Endothelial cell of hepatic sinusoid (primary cell): ENCODE results near the gene CTSD.
"Not testable (repeated sequence)": the region's sequence is repeated elsewhere in the genome, so short reads cannot be mapped to it uniquely, and the experiment has no call there.

Source experiments
- in situ Hi-C: cut with HindIII; loops from 2 replicates; pipeline ENCODE4 v1.10.0; 2017; ENCODE audit warnings: low sequenced_read_pairs

CTSD gene

DNA sequence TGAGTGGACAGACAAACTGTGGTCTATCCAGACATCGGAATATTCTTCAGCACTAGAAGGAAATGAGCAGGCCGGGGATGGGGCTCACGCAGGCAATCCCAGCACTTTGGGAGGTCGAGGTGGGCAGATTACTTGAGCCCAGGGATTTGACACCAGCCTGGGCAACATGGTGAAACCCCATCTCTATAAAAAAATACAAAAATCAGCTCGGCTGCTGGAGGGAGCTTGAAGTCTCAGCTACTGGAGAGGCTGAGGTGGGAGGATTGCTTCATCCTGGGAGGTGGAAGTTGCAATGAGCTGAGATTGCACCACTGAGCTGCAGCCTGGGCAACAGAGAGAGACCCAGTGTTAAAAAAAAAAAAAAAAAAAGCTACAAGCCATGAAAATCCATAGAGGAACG is 8.0 kb upstream of the CTSD start:
- in situ Hi-C loops = no loop called here

DNA sequence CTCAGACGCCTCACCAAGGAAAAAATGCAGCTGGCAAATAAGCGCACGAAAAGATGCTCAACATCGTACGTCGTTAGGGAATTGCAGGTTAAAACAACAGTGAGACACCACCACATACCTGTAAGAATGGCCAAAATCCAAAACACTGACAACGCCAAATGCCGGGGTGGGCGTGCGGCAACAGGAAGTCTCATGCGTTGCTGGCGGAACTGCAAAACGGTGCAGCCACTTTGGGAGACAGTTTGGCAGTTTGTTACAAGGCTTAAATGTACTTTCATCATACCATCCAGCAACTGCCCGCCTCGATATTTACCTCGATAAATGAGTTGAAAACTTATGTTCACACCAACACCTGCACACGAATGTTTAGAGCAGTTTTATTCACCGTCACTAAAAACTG is 7.5 kb upstream of the CTSD start:
- in situ Hi-C loops = no loop called here

DNA sequence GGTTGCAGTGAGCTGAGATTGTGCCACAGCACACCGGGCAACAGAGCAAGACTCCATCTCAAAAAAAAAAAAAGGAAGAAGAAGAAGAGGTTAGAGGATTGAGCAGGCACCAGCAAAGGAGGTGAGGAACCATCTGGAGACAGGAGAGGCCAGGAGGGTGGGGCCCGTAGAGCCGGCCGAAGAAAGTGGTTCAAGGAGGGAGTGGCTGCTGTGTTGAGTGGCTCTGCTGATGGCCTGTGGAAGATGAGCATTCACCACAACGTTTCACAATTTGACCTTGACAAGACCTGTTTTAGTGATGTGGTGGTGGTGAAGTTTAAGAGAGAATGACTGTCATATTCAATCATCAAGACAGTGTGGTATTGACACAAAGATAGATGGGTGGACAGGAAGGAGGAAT is 6.8 kb upstream of the CTSD start:
- in situ Hi-C loops = no loop called here

DNA sequence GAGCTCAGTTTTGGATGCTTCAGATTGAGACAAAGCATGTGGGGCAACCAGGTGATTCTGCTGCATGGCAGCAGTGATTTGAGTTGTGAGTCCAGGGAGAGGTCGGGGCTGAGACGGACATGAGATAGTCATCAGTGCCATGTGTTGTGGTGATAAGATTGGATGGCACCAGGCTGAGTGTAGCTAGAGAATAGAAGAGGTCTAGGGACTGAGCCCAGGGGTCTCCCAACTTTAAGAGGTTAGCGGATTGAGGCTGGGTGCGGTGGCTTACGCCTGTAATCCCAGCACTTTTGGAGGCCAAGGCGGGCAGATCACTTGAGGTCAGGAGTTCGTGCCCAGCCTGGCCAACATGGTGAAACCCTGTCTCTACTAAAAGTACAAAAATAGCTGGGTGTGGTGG is 6.3 kb upstream of the CTSD start:
- in situ Hi-C loops = no loop called here

DNA sequence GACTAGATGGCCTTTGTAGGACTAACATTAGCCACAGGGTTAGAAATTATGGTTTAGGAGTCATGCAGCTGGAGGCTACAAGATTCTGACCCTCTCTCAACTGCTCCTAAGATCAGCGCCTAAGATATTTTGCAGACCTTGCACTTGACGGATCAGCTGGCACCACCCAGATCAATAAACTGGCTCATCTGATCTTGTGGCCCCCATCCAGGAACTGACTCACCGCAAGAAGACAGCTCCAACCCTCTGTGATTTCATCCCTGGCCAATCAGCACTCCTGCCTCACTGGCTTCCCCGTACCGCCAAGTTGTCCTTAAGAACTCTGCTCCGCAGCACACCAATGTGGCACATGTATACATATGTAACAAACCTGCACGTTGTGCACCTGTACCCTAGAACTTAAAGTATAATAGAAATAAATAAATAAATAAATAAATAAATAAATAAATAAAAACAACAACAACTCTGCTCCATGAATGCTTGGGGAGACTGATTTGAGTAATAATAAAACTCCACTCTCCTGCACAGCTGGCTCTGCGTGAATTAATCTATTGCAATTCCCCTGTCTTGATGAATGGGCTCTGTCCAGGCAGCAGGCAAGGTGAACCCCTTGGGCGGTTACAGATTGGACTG is 5.7 kb upstream of the CTSD start:
- in situ Hi-C loops = not testable (repeated sequence)

DNA sequence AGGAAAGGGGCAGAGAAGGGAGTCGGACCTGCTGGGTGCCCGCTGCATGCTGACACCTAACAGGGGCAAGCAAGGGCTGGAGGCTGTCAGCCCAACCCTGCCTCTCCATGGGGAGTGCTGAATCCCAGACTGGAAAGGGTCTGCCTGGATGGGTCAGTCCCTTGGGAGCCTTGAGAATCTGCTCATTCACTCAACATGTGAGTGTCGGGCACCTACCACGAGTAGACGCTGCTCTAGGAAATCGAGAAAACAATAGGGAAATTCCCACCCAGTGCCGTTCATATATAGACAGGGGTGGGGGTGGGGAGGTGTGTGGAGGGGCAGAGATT is 4.4 kb upstream of the CTSD start:
- in situ Hi-C loops = no loop called here

DNA sequence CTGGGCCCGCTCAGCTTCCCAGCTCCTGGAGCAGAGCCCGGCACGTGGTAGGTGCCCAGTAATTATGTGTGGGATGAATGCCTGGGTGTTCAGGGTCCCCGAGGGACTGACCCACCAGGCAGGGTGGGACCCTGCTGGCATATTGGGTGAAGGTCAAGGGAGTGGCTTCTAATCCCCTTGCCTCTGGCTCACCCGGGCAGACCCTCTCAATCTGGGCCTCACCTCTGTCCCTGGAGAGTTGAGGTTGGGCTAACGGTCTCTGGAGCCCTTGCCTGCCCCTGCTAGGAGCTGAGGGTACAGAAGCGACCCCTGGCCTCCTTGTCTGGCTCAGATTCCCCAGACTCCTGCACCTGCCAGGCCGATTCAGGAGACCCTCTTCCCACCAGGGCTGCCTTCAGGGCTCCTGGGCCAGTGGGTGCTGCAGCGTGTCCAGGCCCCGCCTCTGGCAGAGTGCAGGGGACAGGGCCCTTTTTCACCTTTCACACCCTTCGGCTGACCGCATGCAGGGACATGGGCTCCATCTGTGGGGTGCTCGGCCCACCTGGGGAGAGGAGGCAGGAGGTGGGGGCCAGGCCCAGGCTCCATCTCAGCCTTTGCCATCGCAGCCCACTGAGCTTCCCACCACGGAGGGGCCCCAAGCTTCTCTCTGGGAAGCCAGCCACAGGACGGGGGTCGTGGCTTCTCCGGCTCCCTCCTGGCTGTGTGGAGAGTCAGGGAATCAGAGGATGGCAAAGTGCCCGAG is 3.8 kb upstream of the CTSD start:
- in situ Hi-C loops = no loop called here

DNA sequence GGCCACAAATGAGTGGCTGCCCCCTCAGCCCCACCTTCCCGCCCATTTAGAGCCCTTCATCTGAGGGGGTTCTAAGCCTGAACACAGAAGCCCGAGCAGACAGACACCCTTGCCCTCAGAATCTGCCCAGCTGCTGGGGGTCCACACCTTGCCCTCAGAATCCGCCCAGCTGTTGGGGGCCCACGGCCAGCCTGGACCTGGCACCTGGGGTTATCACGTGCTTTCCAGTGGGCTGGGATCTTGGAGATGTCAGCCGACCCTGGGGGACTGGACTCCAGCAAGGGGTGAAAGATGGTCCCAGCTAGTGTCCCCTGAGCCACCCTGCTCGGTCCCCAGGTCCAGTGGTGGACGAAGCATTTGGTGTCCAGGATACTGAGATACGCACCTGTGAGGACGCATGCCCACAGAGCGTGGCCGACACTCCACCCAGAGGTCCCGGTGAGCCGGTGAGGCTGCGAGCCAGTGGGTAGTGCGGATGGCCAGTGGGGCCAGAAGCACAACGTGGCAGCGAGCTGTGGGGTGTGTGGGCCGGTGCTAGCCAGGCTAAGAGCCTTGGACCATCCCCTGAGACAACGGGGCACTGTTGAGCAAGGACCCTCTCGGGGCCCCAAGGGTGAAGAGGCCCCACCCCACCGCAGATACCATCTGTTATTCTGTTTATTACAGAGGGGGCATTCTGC is 3.1 kb upstream of the CTSD start:
- in situ Hi-C loops = no loop called here

DNA sequence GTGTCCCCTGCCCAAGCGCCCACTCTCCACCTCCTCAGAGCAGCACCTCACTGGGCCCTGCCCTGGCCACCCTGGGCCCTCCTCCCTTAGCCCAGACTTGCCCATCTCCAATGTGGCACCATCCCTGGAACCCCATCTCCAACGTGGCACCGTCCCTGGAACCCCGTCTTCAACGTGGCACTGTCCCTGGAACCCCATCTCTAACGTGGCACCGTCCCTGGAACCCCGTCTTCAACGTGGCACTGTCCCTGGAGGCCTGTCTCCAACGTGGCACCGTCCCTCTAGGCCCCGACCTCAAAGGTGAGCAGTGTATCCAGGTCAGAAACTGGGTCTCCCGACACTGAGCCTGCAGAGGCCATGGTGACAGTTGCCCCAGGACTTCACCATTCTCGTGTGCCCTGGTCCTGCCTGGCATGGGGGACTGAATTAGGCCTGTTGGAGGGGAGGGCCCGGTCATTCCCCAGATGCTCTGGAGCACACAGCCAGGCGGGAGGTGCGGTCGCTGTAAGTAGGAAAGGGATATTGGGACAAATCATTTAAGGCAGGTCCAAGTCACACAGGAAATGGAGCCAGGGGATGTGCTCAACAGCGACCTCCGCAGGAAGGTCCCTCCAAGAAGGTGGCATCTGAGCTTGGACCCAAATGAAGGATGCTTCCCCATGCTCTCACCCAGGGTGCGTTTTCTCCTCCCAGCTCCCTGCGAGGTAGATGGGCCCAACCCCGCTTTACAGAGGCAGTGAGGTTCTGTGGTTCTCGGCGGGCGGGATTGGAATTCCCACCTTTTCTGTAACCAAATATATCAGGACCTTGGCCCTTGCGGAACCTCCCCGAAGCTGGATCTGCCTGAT is 2.4 kb upstream of the CTSD start:
- in situ Hi-C loops = no loop called here

DNA sequence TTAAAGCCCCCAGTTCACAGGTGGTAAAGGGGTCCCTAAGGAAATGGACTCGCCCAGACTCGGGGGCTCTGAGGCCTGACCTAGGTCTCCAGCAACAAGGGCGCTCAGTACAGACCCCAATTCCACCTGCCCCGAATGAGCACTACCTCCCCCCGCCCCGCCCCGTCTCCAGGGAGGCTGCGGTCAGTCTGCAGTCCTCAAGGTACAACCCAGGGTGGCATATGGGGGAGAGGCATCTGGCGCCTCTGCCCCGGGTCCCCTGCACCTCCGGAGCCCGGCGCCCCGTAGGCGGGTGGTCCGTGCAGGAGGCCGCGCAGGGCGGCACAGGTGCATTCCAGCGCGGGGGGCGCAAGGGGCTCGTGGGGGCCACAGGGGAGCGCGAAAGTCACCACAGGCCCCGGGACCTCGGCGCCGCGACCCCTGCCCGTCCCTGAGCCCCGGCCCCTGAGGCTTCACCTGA is 361 bp downstream of the CTSD start:
- in situ Hi-C loops = no loop called here

DNA sequence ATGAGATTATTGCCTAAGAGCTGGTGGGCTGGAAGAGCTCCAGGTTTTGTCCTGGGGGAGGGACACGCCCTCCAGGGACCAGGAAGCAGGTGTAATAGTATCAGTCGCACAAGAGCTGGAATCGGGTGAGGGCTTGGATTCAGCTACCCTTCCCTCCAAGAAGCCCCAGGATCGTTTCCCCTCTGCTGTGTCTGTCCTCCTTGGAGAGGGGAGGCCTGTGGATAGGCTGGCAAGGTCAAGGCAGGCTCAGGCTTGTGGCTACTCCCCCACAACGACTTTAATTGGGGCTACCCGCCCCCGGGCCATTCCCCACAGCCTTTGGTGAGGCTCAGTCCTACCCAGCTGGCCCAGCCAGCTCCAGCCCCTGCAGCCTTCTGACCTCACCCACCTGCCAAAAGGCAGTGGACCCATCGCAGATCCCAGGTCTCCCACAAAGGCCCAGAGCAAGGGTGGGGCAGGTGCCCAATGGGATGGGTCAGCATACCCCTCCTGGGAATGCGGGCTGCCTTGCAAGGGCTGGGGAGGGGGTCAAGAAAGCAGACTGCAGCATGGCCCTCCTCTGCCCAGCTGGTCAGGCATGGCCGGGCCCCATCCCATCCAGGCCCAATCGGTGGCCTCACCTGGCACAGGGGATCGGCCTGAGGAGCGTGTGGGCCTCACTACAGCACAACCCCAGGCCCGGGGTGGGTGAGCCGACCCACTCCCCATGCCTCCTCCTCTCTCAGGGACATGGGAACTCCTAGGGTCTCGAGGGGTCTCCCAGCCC is 1.0 kb downstream of the CTSD start:
- in situ Hi-C loops = no loop called here

DNA sequence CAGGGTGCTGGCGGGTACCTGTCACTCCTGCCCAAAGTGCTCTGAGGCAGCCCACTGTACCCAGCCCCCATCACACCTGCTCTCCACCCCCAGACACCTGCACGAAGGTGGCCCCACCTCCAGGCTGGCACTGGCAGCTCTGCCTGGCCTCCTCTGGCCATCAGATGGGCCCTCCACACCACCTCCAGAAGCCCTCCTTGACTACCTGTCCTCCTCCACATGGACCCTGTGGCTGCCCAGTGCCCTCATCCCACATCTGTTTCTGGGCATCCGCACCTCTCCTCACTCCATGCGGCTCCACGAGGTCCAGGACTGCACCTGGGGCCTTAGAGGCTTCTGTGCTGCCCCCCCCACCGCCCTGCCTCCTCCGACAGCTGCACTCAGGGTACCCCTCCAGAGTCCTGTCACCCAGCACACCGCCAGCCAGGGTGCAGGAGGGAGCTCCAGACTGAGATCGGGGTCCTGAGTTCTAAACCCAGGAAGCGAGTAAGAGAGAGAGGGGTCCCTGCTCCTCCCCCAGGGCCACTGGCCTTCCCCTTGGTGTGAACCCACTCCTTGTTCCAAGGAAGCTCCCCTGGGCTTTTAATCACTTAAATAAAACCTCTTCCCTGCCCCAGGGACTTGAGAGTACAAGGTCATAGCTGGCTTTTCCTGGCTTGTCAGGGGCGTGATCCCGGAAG is 1.7 kb downstream of the CTSD start:
- in situ Hi-C loops = no loop called here

DNA sequence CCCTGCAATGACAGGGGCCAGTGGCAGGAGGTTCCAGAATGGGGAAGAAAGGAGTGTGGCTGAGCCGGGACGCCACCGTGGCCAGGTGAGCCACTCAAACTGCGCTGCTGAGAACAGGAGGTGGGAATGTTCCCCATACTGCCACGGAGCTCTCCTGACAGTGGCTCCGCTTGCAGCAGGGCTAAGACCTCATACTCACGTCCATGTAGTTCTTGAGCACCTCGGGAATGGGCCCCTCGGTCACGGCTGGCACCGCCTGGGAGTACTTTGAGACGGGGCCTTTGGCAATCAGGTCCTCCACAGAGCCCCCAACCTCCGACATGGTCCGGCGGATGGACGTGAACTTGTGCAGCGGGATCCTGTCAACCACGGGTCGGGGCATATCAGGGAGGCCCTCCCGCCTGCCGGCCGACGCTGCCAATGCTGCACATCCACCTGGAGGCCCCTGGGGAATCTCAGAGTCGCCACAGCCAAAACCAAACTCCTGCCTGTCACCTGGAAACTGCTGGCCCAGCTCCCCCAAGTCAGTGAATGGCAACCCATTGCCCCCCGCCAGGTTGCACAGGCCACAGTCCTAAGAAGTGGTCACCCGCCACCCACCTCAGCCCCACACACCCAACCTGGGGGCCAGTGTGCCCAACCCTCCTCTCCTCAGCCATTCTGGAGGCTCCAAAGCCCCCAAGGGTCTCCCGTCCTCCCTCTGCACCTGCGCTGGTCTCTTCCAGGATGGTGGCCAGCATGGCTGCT is 2.4 kb downstream of the CTSD start:
- in situ Hi-C loops = no loop called here

DNA sequence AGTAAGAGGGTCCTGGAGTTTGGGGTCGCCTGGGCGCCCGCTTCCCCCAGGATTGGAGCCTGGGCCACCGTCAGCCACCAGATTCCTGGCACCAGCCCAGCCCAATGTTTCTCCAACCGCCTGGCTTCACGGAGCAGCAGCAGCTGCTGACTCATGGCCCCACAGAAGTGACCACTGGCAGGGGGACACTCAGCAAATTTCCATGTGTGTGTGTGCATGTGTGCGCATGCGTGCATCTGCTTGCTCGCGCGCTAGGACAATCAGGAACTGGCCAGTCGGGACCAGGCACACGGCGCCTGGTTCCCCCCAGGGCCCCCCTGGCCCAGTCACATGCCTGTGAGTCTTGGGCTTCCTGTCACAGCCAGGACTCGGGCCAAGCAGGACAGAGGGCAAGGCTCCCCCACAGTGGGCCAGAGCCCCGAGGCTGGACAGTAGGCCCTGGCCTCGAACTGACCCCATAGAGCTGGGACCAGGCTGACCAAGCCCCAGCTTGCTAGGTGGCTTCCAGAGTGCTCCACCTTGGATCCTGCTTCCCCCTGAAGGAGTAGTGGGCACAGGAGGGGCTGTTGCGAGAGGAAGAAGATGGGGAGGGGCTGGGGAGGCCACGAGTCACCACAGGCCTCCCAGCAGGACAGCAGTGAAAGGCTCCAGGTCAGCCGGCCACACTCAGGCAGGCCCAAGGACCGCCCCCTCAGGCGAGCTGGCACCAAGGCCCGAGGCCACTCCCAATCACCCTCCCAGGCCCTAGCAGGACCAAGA is 3.2 kb downstream of the CTSD start:
- in situ Hi-C loops = no loop called here

DNA sequence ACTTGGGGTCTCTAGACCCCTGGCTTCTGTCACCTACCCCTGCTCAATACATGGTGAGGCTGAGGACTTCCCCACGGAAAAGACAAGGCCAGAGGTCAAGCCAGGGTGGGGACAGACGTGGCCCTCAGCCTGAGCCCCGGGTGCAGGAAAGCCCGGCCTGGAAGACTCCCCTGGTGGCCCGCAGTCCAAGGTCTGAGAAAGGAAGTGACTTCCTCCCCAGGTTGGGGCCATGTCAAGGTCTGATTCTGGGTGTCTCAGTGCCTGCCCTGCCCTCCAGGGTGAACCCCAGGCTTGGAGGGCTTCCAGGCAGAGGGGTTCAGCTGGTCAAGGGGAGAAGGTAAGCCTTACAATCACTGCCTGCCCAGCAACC is 3.9 kb downstream of the CTSD start:
- in situ Hi-C loops = no loop called here

DNA sequence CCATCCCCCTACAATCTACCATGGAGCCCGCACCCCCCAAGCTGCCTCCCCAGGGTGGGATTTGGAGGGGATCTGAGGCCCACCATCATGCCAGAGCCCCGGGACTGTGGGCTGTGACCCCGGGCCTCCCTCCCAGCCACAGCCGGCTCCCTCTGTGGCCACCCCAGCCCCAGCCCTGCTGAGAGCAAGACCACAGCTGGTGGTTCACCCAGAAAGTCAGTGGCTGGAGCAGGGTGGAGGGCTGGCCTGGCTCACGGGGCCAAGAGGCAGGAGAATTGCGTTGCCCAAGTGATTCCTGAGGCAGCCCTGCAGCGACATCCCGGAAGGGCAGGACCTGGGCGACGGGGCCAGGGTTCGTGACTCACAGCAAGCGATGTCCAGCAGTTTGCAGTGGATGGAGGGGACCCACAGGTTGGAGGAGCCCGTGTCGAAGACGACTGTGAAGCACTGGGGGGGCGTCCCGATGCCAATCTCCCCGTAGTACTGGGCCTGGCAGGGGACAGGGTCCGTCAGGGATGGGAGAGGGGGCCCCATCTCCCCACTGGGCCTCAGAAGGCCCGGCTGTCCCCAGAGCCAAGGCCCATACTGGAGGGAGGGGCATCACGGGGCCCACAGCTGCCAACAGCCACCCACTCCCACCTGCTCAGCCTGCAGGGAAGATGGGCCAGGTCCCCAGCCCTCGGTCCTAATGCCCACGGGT is 4.4 kb downstream of the CTSD start:
- in situ Hi-C loops = no loop called here

DNA sequence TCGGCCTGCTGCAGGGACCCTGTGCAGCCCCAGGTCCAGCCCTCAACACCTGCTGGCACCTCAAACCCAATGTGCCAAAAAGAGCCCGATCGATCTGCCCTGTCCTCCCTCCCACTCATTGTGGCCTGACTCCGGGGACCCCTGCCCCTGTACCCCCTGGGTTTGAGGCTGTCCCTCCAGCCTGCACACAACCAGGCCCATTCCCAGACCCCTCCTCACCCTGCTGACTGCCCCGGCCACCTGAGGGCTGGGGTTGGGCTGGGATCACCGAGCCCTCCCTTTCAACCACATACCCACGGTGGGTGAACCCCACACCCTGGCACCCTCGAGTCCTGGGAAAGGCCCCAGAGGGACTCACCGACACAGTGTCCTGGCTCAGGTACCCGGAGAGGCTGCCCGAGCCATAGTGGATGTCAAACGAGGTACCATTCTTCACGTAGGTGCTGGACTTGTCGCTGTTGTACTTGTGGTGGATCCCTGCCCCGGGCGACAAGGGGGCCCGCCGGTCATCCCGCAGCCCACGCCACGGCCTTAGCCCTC is 5.0 kb downstream of the CTSD start:
- in situ Hi-C loops = no loop called here
